Spinal cord (tissue), 10 donors: ENCODE results near the gene LBHD1. TPM values are rescaled to one million over a fixed set of nuclear protein-coding genes. Genes with fewer than 3 reads are reported as not detected.
A peak's percentile ranks its signal among the peaks of the same experiment; 100 is the strongest.
"Not testable (repeated sequence)": the region's sequence is repeated elsewhere in the genome, so short reads cannot be mapped to it uniquely, and the experiment has no call there.

Source experiments
- DNase-seq, 6 donors: peaks; one replicate each; pipeline versions ENCODE4 v3.0.0 to v3.0.0-alpha.2; 2013 to 2015; ENCODE audit warnings: low spot score in 6 of 6, low read depth in 4 of 6
- H3K27ac ChIP-seq: one replicate; pipeline ENCODE4 v1.5.1; 2013; ENCODE audit warnings: low read depth, low read length, control low read depth
- H3K27me3 ChIP-seq: one replicate; pipeline ENCODE4 v1.6.1; 2013; ENCODE audit warnings: low read length; ENCODE audit not compliant: control insufficient read depth, insufficient read depth
- H3K36me3 ChIP-seq: one replicate; pipeline ENCODE4 v1.6.1; 2013; ENCODE audit warnings: low read length; ENCODE audit not compliant: control insufficient read depth, insufficient read depth
- H3K4me1 ChIP-seq: one replicate; pipeline ENCODE4 v1.6.1; 2013; ENCODE audit warnings: low read length; ENCODE audit not compliant: control insufficient read depth, insufficient read depth
- H3K4me3 ChIP-seq: one replicate; pipeline ENCODE4 v1.5.1; 2013; ENCODE audit warnings: low read depth, low read length, control low read depth
- H3K9me3 ChIP-seq: one replicate; pipeline ENCODE4 v1.6.1; 2013; ENCODE audit warnings: low read length; ENCODE audit not compliant: control insufficient read depth, insufficient read depth
- WGBS: methylation state at CpG from one replicate; pipeline ENCODE4 v1.1.5; 2013; ENCODE audit warnings: missing lambda C conversion rate; ENCODE audit not compliant: insufficient coverage; 5-methylcytosine and 5-hydroxymethylcytosine counted together
- polyA plus RNA-seq, 2 donors: library from polyadenylated mRNA; unstranded; fragments of 120-200 nt; gene quantifications; one replicate each; pipeline ENCODE4 v1.2.1, GENCODE V29; 2013; ENCODE audit not compliant: insufficient read length in 2 of 2
- total RNA-seq, 2 donors: library from RNA; depleted of rRNA in 1 of 2; stranded (reverse); fragments of 120-200 nt in 1 of 2; fragments of >200 nt in 1 of 2; gene quantifications; one replicate each; pipeline versions ENCODE4 v1.2.3 to v1.2.4, GENCODE V29; 2013 to 2014
- donor health status: healthy.

Gene LBHD1
- total and polyA plus RNA-seq, 4 donors, result 2.9 to 10.2 (median 6.8) TPM

GRCh38 chr11:62665599-62666258, 6.3 kb downstream of the LBHD1 start:
- 2% methylated on average over 39 of the region's 39 CpGs for WGBS
- H3K27ac ChIP-seq, result peak overlapping the region; percentile 98
- DNase-seq, result peak in 2 of 6 donors; percentile 59 to 86
- peak overlapping the region; percentile 99 for H3K4me3 ChIP-seq
- no peaks in the 10 kb centered on the region for H3K9me3 ChIP-seq
- no peaks in the 10 kb centered on the region for H3K27me3 ChIP-seq
- H3K4me1 ChIP-seq, result peaks cover 39% of the 10 kb centered on the region
- peaks cover 34% of the 10 kb centered on the region for H3K36me3 ChIP-seq

- Histone ChIP-seq H3K4me3 (peak within 1 kb of the TSS; percentile 99), H3K36me3 (peaks cover 34% of the 10 kb centered on the region), H3K27ac (peak within 1 kb of the TSS; percentile 98), H3K27me3 (no peaks in the 10 kb centered on the region), H3K4me1 (peaks cover 35% of the 10 kb centered on the region), H3K9me3 (no peaks in the 10 kb centered on the region)
- 0% methylated on average over 46 of the region's 47 CpGs for WGBS
- DNase-seq, result peak; percentile 86 to 98 (median 92)
Observed at GRCh38 chr11:62665075-62665598, 6.9 kb downstream of the LBHD1 start, which contains the start of the genes C11orf98 and CSKMT. Gene C11orf98 (minus strand): TSS chr11:62665210. CDS start chr11:62665169, 41 bp downstream. Gene CSKMT (plus strand): TSS chr11:62665312. CDS start chr11:62665880, 568 bp downstream.

GRCh38 chr11:62664405-62665074, 7.5 kb downstream of the LBHD1 start:
- peak overlapping the region; percentile 99 for H3K4me3 ChIP-seq
- H3K27ac ChIP-seq, result peak overlapping the region; percentile 98
- no peaks in the 10 kb centered on the region for H3K9me3 ChIP-seq
- no peaks in the 10 kb centered on the region for H3K27me3 ChIP-seq
- peaks cover 29% of the 10 kb centered on the region for H3K36me3 ChIP-seq
- H3K4me1 ChIP-seq, result peaks cover 35% of the 10 kb centered on the region
- peak in 2 of 6 donors; percentile 41 to 91 for DNase-seq
- WGBS, result 3% methylated on average over 35 of the region's 36 CpGs

- 92% methylated on average over 2 of the region's 5 CpGs for WGBS
- no peak overlapping the region for H3K27ac ChIP-seq
Observed at GRCh38 chr11:62656796-62657429, 15.2 kb downstream of the LBHD1 start.

GRCh38 chr11:62654297-62654696, 17.8 kb downstream of the LBHD1 start:
- peaks cover 8% of the 10 kb centered on the region for H3K36me3 ChIP-seq
- H3K4me1 ChIP-seq, result peaks cover 14% of the 10 kb centered on the region
- DNase-seq, result no peak
- H3K27me3 ChIP-seq, result no peaks in the 10 kb centered on the region
- WGBS, result 90% methylated on average over 2 of the region's 11 CpGs
- H3K4me3 ChIP-seq, result no peak overlapping the region
- no peaks in the 10 kb centered on the region for H3K9me3 ChIP-seq
- no peak overlapping the region for H3K27ac ChIP-seq

More at GRCh38 chr11:62656796-62657429, 15.2 kb downstream of the LBHD1 start:
- H3K36me3 ChIP-seq, result peaks cover 4% of the 10 kb centered on the region
- no peak overlapping the region for H3K4me3 ChIP-seq
- no peak for DNase-seq
- H3K27me3 ChIP-seq, result no peaks in the 10 kb centered on the region
- peaks cover 8% of the 10 kb centered on the region for H3K4me1 ChIP-seq
- no peaks in the 10 kb centered on the region for H3K9me3 ChIP-seq

GRCh38 chr11:62652161-62653006, 19.7 kb downstream of the LBHD1 start:
- WGBS, result 44% methylated on average over 16 of the region's 16 CpGs
- no peaks in the 10 kb centered on the region for H3K27me3 ChIP-seq
- H3K9me3 ChIP-seq, result no peaks in the 10 kb centered on the region
- peaks cover 16% of the 10 kb centered on the region for H3K4me1 ChIP-seq
- peaks cover 27% of the 10 kb centered on the region for H3K36me3 ChIP-seq
- DNase-seq, result no peak
- H3K4me3 ChIP-seq, result peak overlapping the region; percentile 91
- peak overlapping the region; percentile 89 for H3K27ac ChIP-seq

- not testable (repeated sequence) for DNase-seq, H3K27ac ChIP-seq, H3K9me3 ChIP-seq, H3K27me3 ChIP-seq, H3K4me3 ChIP-seq
- WGBS, result 89% methylated on average over 8 of the region's 12 CpGs
- Histone ChIP-seq H3K36me3 (peaks cover 32% of the 10 kb centered on the region), H3K4me1 (peaks cover 31% of the 10 kb centered on the region)
Observed at GRCh38 chr11:62650283-62650682, 21.8 kb downstream of the LBHD1 start.

- Histone ChIP-seq H3K4me1 (peaks cover 37% of the 10 kb centered on the region), H3K36me3 (peaks cover 37% of the 10 kb centered on the region), H3K27me3 (no peaks in the 10 kb centered on the region), H3K27ac (no peak overlapping the region), H3K9me3 (no peaks in the 10 kb centered on the region), H3K4me3 (no peak overlapping the region)
- DNase-seq, result no peak
- WGBS, result 97% methylated on average over 11 of the region's 11 CpGs
Observed at GRCh38 chr11:62649486-62649885, 22.6 kb downstream of the LBHD1 start.

GRCh38 chr11:62648967-62649364, 23.1 kb downstream of the LBHD1 start:
- H3K27ac ChIP-seq, result no peak overlapping the region
- H3K36me3 ChIP-seq, result peaks cover 42% of the 10 kb centered on the region
- no peak overlapping the region for H3K4me3 ChIP-seq
- WGBS, result 89% methylated on average over 8 of the region's 11 CpGs
- no peak for DNase-seq
- no peaks in the 10 kb centered on the region for H3K9me3 ChIP-seq
- H3K27me3 ChIP-seq, result no peaks in the 10 kb centered on the region
- peaks cover 37% of the 10 kb centered on the region for H3K4me1 ChIP-seq
